Measurements from ENCODE around the gene GALNT8.
"Not testable (repeated sequence)": the region's sequence is repeated elsewhere in the genome, so short reads cannot be mapped to it uniquely, and the experiment has no call there.

GALNT8 gene

GRCh38 chr12:4720637-4720995 is 416 bp downstream of the GALNT8 start:
- no peak for DNase-seq (ENCODE audit: low spot score in 2 of 2)
- in situ Hi-C loops (cut with MboI; ENCODE audit: low sequenced_read_pairs) = no loop called here
- Histone ChIP-seq H3K36me3 (replicated peaks) (no peaks in the 10 kb centered on the region), H3K4me1 (0 out of 2 replicates have a peak, but pooled peaks cover 3% of the 10 kb centered on the region), H3K9me3 (no peaks in the 10 kb centered on the region), H3K4me3 (no peak overlapping the region), H3K27me3 (ENCODE audit: low read depth) (no peaks in the 10 kb centered on the region)

GRCh38 chr12:4721587-4721986 is 1.4 kb downstream of the GALNT8 start:
- H3K27me3 ChIP-seq (ENCODE audit: low read depth); H3K9me3 ChIP-seq; H3K36me3 ChIP-seq (replicated peaks); H3K4me3 ChIP-seq; H3K4me1 ChIP-seq; DNase-seq (ENCODE audit: low spot score in 2 of 2); in situ Hi-C loops (cut with MboI; ENCODE audit: low sequenced_read_pairs): not testable (repeated sequence)

DNA sequence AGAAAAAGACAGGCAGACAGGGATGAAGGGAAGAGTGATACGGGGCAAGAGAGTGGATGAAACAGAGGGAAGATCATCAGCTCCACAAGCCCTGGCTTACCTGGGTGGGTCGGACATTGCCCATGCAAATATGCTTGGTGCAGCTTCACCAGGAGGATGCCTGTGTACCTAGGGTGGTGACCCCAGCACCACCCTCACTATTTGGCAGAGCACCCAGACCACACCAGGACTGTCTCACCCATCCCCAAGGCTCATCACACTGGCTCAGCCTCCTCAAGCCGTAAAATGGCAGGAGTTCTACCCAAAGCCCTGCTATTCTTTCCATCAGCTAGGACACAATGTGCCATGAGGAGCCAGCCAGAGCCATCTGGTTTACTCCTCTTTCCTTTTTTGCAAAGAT is 3.0 kb downstream of the GALNT8 start:
- no peaks in the 10 kb centered on the region for H3K36me3 ChIP-seq (replicated peaks)
- in situ Hi-C loops (cut with MboI; ENCODE audit: low sequenced_read_pairs) = no loop called here
- no peak overlapping the region for H3K4me3 ChIP-seq
- DNase-seq (ENCODE audit: low spot score in 2 of 2) = no peak
- H3K27me3 ChIP-seq (ENCODE audit: low read depth) = no peaks in the 10 kb centered on the region
- H3K9me3 ChIP-seq = no peaks in the 10 kb centered on the region
- 0 out of 2 replicates have a peak, but pooled peaks cover 3% of the 10 kb centered on the region for H3K4me1 ChIP-seq

GRCh38 chr12:4725057-4725456 is 4.9 kb downstream of the GALNT8 start:
- Histone ChIP-seq H3K27me3 (ENCODE audit: low read depth) (no peaks in the 10 kb centered on the region), H3K36me3 (replicated peaks) (no peaks in the 10 kb centered on the region), H3K9me3 (no peaks in the 10 kb centered on the region), H3K4me1 (0 out of 2 replicates have a peak, but pooled peaks cover 3% of the 10 kb centered on the region), H3K4me3 (no peak overlapping the region)
- in situ Hi-C loops (cut with MboI; ENCODE audit: low sequenced_read_pairs) = no loop called here
- DNase-seq (ENCODE audit: low spot score in 2 of 2) = no peak

- no peaks in the 10 kb centered on the region for H3K4me1 ChIP-seq
- no peak overlapping the region for H3K4me3 ChIP-seq
- H3K27me3 ChIP-seq (ENCODE audit: low read depth) = no peaks in the 10 kb centered on the region
- no peaks in the 10 kb centered on the region for H3K9me3 ChIP-seq
- in situ Hi-C loops (cut with MboI; ENCODE audit: low sequenced_read_pairs) = no loop called here
- no peak for DNase-seq (ENCODE audit: low spot score in 2 of 2)
- no peaks in the 10 kb centered on the region for H3K36me3 ChIP-seq (replicated peaks)
These were observed 14.6 kb downstream of the GALNT8 start for GRCh38 chr12:4734625-4735340.

DNA sequence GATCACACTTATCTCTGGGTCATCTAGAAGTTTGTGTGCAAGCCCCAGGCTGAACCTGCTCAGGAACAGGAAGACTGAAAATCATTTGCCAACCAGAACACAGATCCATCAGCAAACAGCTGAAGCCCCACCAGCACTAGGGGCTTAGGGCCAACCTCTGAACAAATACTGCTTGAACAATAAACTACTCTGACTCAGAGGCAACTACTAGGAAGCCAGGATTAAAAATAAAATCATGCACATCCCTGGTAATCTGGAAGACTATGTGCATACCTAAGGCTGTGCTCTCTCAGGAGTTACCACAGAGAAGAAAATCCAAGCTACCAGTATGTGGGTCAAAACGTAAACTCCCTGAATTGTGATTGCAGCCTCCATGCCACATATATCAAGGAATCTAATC is 15.9 kb downstream of the GALNT8 start:
- in situ Hi-C loops (cut with MboI; ENCODE audit: low sequenced_read_pairs) = no loop called here
- H3K4me3 ChIP-seq = no peak overlapping the region
- no peaks in the 10 kb centered on the region for H3K27me3 ChIP-seq (ENCODE audit: low read depth)
- H3K4me1 ChIP-seq = no peaks in the 10 kb centered on the region
- H3K9me3 ChIP-seq = no peaks in the 10 kb centered on the region
- H3K36me3 ChIP-seq (replicated peaks) = no peaks in the 10 kb centered on the region
- no peak for DNase-seq (ENCODE audit: low spot score in 2 of 2)

- in situ Hi-C loops (cut with MboI; ENCODE audit: low sequenced_read_pairs) = no loop called here
- no peaks in the 10 kb centered on the region for H3K27me3 ChIP-seq (ENCODE audit: low read depth)
- no peaks in the 10 kb centered on the region for H3K9me3 ChIP-seq
- no peaks in the 10 kb centered on the region for H3K4me1 ChIP-seq
- no peak overlapping the region for H3K4me3 ChIP-seq
- no peaks in the 10 kb centered on the region for H3K36me3 ChIP-seq (replicated peaks)
- DNase-seq (ENCODE audit: low spot score in 2 of 2) = no peak
These were observed 18.3 kb downstream of the GALNT8 start for GRCh38 chr12:4738541-4738940.

GRCh38 chr12:4742416-4742970 is 22.3 kb downstream of the GALNT8 start:
- Histone ChIP-seq H3K36me3 (replicated peaks) (no peaks in the 10 kb centered on the region), H3K4me1 (no peaks in the 10 kb centered on the region), H3K9me3 (no peaks in the 10 kb centered on the region), H3K27me3 (ENCODE audit: low read depth) (no peaks in the 10 kb centered on the region), H3K4me3 (no peak overlapping the region)
- no peak for DNase-seq (ENCODE audit: low spot score in 2 of 2)
- in situ Hi-C loops (cut with MboI; ENCODE audit: low sequenced_read_pairs) = no loop called here

DNA sequence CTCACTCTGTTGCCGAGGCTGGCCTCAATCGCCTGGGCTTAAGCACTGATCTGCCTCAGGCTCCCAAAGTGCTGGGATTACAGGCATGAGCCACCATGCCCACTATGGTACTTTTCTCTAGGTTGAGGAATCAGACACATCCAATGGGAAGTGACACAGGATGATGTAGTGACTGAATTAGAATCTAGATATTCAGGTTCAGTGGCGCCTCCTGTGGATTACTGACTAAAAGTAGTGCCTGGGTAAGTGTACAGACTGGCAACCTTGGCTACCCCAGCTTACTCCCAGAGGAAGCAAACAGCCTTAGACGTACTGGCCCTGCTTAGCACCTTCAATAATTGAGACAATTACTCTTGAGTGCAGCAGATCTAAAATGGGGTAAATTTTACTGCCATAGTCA is 22.8 kb downstream of the GALNT8 start:
- Histone ChIP-seq H3K9me3 (no peaks in the 10 kb centered on the region), H3K4me1 (no peaks in the 10 kb centered on the region), H3K27me3 (ENCODE audit: low read depth) (no peaks in the 10 kb centered on the region), H3K4me3 (no peak overlapping the region), H3K36me3 (replicated peaks) (no peaks in the 10 kb centered on the region)
- DNase-seq (ENCODE audit: low spot score in 2 of 2) = no peak
- in situ Hi-C loops (cut with MboI; ENCODE audit: low sequenced_read_pairs) = no loop called here

DNA sequence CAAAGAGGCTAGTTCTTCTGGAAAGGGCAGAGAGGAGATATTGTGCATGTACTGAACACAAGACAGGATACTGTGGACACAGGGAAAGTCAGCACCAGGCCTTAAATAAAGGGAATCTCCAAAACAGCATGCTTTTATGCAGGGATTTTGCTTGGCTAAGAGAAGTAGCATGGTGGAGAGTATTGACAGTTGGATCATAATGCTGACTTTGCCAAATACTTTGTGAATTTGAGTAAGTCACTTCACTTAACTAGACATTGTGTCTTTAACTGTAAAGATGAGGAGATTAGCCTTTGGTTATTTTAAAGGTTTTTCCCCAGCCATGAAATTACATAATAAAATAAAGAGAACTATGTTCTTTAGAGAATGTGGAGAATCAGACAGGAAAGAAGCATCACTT is 24.5 kb downstream of the GALNT8 start:
- DNase-seq (ENCODE audit: low spot score in 2 of 2) = no peak
- in situ Hi-C loops (cut with MboI; ENCODE audit: low sequenced_read_pairs) = no loop called here

GRCh38 chr12:4745249-4745648 is 25.0 kb downstream of the GALNT8 start:
- no peaks in the 10 kb centered on the region for H3K36me3 ChIP-seq (replicated peaks)
- no peaks in the 10 kb centered on the region for H3K9me3 ChIP-seq
- H3K27me3 ChIP-seq (ENCODE audit: low read depth) = no peaks in the 10 kb centered on the region
- in situ Hi-C loops (cut with MboI; ENCODE audit: low sequenced_read_pairs) = no loop called here
- H3K4me3 ChIP-seq = no peak overlapping the region
- no peaks in the 10 kb centered on the region for H3K4me1 ChIP-seq
- no peak for DNase-seq (ENCODE audit: low spot score in 2 of 2)

More for the DNA sequence above, 24.5 kb downstream of the GALNT8 start:
- no peak overlapping the region for H3K4me3 ChIP-seq
- H3K4me1 ChIP-seq = no peaks in the 10 kb centered on the region
- H3K27me3 ChIP-seq (ENCODE audit: low read depth) = no peaks in the 10 kb centered on the region
- no peaks in the 10 kb centered on the region for H3K36me3 ChIP-seq (replicated peaks)
- H3K9me3 ChIP-seq = no peaks in the 10 kb centered on the region

DNA sequence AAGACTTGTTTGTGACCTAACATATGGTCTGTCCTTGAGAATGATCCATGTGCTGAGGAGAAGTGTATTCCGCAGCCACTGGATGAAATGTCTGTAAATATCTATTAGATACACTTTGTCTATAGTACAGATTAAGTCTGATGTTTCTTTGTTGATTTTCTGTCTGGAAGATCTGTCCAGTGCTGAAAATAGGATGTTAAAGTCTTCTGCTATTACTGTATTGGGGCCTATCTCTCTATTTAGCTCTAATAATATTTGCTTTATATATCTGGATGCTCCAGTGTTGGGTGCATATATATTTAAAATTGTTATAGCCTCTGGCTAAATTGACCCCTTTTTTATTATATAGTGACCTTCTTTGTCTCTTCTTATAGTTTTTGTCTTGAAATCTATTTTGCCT is 31.5 kb downstream of the GALNT8 start:
- H3K9me3 ChIP-seq; H3K4me1 ChIP-seq; in situ Hi-C loops (cut with MboI; ENCODE audit: low sequenced_read_pairs); DNase-seq (ENCODE audit: low spot score in 2 of 2); H3K4me3 ChIP-seq; H3K36me3 ChIP-seq (replicated peaks); H3K27me3 ChIP-seq (ENCODE audit: low read depth): not testable (repeated sequence)

- no peak for DNase-seq (ENCODE audit: low spot score in 2 of 2)
- no peaks in the 10 kb centered on the region for H3K27me3 ChIP-seq (ENCODE audit: low read depth)
- H3K4me1 ChIP-seq = no peaks in the 10 kb centered on the region
- no peaks in the 10 kb centered on the region for H3K36me3 ChIP-seq (replicated peaks)
- in situ Hi-C loops (cut with MboI; ENCODE audit: low sequenced_read_pairs) = no loop called here
- no peaks in the 10 kb centered on the region for H3K9me3 ChIP-seq
- no peak overlapping the region for H3K4me3 ChIP-seq
These were observed 42.6 kb downstream of the GALNT8 start for GRCh38 chr12:4762773-4763172.

DNA sequence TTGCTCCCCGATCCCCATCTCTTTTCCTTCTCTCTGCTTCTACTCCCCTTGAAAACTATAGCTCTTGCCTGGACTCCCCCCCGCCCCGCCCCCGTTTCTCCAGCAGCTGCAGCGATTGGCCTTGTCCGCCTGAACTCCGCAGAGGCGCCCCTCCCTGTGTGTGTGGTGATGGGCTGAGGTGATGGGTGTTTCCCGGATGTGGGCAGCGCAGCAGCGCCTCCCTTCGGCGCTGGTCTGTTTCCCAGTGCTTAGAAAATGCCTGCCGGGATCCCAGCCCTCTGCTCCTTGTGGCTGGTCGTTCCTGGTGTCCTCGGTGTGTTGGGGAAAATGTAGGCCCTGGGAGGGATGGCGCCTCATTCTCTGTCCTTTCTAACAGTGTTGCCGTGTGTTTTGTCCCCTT is 43.3 kb downstream of the GALNT8 start:
- no peaks in the 10 kb centered on the region for H3K4me1 ChIP-seq
- H3K27me3 ChIP-seq (ENCODE audit: low read depth) = no peaks in the 10 kb centered on the region
- no peaks in the 10 kb centered on the region for H3K9me3 ChIP-seq
- in situ Hi-C loops (cut with MboI; ENCODE audit: low sequenced_read_pairs) = no loop called here
- no peak for DNase-seq (ENCODE audit: low spot score in 2 of 2)
- H3K4me3 ChIP-seq = no peak overlapping the region
- no peaks in the 10 kb centered on the region for H3K36me3 ChIP-seq (replicated peaks)

GRCh38 chr12:4766445-4766844 is 46.2 kb downstream of the GALNT8 start:
- Histone ChIP-seq H3K4me1 (no peaks in the 10 kb centered on the region), H3K36me3 (replicated peaks) (no peaks in the 10 kb centered on the region), H3K27me3 (ENCODE audit: low read depth) (no peaks in the 10 kb centered on the region), H3K9me3 (no peaks in the 10 kb centered on the region), H3K4me3 (no peak overlapping the region)
- in situ Hi-C loops (cut with MboI; ENCODE audit: low sequenced_read_pairs) = no loop called here
- DNase-seq (ENCODE audit: low spot score in 2 of 2) = no peak
